ENCODE data around the gene SVIP.

Gene SVIP, protein sequence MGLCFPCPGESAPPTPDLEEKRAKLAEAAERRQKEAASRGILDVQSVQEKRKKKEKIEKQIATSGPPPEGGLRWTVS

GRCh38 chr11:22829231-22830081 is at the start of gene SVIP:
Gene SVIP (minus strand): TSS chr11:22829801. CDS start chr11:22829748, 53 bp downstream.
- peak; percentile 85 for DNase-seq (ENCODE audit: low read depth, low spot score)

- no peak for DNase-seq (ENCODE audit: low read depth, low spot score)
These were observed 49.0 kb upstream of the SVIP start for GRCh38 chr11:22878604-22879003.

DNA sequence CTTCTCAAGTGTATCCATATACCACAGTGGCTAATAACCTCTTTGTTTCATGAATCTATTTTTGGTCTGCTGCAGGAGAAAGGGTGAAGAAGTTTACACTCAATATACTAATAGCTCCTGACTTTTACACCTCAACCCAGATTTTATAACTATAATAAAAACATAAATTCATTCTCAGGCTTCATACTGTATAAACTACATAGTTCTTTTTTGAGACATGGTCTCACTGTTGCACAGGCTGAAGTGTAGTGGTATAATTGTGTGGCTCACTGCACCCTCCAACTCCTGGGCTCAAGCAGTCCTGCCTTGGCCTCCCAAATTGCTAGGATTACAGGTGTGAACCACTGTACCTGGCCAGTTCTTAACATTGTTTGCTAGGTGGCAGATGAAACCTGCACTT is 48.4 kb upstream of the SVIP start:
- no peak for DNase-seq (ENCODE audit: low read depth, low spot score)

- DNase-seq (ENCODE audit: low read depth, low spot score): peak; percentile 11
These were observed 46.4 kb upstream of the SVIP start for GRCh38 chr11:22875869-22876473.

DNA sequence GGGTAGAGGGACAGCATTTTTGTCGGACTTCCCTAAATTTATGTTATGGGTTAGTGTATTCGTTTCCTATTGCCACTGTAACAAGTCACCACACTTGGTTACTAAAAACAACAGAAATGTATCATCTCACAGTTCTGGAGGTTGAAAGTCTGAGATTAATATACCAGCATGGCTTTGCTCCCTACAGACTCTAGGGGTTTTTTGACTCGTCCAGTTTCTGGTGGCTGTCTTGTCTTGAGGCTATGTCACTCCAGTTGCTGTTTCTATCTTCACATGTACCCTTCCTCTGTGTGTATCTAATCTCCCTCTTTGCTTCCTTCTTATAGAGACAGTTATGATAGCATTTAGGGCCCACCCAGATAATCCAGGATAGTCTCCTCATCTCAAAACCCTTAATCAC is 39.7 kb upstream of the SVIP start:
- DNase-seq (ENCODE audit: low read depth, low spot score): no peak

GRCh38 chr11:22860241-22860640 is 30.6 kb upstream of the SVIP start, which contains the start of gene CCDC179:
Gene CCDC179 (minus strand): TSS chr11:22860474. CDS start chr11:22860421, 53 bp downstream.
- no peak for DNase-seq (ENCODE audit: low read depth, low spot score)

GRCh38 chr11:22859756-22860155 is 30.2 kb upstream of the SVIP start:
- no peak for DNase-seq (ENCODE audit: low read depth, low spot score)

GRCh38 chr11:22851477-22851876 is 21.9 kb upstream of the SVIP start:
- DNase-seq (ENCODE audit: low read depth, low spot score): no peak

- no peak for DNase-seq (ENCODE audit: low read depth, low spot score)
These were observed 17.1 kb upstream of the SVIP start for GRCh38 chr11:22846726-22847125.

DNA sequence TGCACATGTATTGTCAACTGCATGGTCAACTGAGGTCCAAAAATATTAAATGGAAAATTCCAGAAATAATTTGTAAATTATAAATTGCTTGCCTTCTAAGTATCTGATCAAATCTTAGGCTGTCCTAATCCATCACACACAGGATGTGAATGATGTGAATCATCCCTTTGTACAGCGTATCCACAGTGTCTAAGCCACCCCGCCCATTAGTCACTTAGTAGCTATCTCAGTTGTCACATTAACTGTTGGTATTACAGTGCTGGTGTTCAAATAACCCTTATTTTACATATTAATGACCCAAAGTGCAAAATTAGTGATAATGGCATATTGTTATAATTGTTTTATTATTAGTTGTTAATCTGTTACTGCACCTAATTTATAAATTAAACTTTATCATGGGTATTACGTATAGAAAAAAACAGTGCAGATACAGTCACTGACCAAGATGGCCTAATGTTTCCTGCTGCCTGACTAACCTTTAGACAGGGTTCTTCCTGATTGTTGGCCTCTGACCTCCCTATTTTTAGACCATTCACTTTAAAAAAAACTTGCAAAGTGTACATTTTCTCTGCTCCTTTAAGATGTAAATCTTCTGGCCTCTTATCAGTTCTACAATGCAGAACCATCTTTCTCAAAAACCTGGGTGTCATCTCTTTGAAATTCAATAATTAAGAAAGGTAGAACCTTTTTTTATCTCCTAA is 2.9 kb upstream of the SVIP start:
- DNase-seq (ENCODE audit: low read depth, low spot score): no peak

- no peak for DNase-seq (ENCODE audit: low read depth, low spot score)
These were observed 447 bp upstream of the SVIP start for GRCh38 chr11:22830082-22830414.

DNA sequence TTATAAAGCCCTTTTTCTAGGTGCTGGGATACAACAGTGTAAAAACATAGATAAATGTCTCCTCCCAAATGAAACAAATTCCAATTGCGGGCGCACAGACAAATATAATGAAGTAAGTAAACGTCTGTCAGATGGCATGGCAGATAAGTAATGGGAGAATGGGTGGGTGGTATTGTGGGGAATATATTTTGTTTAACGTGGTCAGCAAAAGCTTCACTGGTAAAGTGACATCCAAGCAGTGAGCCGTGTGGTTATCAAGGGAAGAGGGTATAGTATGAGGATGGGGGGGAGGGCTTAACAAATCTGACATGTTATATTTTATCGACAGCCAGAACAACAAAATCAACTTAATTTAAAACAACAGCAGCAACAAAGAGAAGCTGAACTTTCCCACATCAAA is 1.2 kb downstream of the SVIP start:
- no peak for DNase-seq (ENCODE audit: low read depth, low spot score)

DNA sequence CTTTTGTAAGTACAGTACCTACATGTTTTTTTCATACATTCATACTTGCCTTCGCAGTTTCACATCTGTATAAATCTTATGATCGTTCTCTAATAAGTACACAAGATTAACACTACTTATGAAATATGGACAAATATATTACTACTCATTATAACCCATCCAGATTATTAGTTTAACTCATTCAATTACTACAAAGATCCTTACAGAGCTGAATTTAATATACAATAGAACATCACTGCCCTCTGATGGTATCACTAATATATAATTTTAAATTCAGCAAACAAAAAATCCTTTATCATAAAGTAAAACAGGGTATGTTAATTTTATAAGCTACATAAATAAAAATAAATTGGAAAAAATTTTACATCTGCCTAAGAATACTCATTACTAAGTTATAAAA is 7.4 kb downstream of the SVIP start:
- no peak for DNase-seq (ENCODE audit: low read depth, low spot score)

- no peak for DNase-seq (ENCODE audit: low read depth, low spot score)
These were observed 19.7 kb downstream of the SVIP start for GRCh38 chr11:22809893-22810292.

GRCh38 chr11:22808571-22809197 is 20.9 kb downstream of the SVIP start:
- no peak for DNase-seq (ENCODE audit: low read depth, low spot score)

DNA sequence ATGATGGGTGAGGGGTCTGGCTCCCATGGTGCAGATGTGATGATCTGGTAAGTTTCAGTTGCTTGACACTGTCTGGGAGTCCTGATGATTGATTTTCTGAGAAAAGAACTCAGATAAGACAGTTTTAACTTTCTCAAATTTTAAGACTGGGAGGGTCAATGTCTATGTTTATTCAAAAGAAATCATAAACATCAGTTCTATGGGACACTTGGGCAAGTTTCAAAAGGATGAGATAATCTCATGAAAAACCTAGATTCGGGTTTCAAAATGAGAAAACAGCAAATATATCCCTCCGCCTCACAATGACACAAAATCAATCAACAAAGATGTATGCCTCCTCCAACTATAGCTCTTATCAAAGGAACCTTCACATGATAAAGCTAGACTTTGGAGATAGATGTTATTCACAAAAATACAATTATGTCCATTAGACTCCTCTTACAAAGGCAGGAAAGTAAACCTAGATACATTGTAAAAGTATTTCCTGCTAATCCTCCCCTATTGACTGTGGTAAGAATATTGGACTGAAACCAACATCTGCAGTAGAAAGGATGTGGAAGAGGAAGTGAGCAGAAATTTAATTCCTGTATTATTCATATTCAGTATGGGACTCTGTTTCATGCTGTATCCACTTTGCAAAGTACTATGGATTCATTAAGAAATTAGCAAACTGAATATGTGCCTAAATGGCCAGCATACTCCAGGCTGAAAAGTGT is 21.6 kb downstream of the SVIP start:
- no peak for DNase-seq (ENCODE audit: low read depth, low spot score)

- DNase-seq (ENCODE audit: low read depth, low spot score): no peak
These were observed 22.2 kb downstream of the SVIP start for GRCh38 chr11:22807391-22807790.

DNA sequence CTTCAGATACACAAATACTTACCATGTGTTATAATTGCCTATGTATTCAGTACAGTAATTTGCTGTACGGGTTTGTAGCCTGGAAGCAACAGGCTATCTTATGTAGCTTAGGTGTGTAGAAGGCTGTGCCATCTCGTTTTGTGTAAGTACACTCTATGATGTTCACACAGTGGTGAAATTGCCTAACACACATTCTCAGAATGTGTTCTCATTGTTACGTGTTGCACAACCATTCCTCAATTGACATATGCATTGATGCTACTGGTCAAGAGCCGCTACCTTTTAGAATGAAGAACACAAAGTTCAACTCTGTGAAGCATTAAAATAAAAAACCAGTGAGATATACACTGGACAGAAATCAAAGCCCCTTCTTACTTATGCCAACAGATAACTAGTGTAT is 26.7 kb downstream of the SVIP start:
- DNase-seq (ENCODE audit: low read depth, low spot score): no peak

GRCh38 chr11:22800482-22800881 is 29.1 kb downstream of the SVIP start:
- no peak for DNase-seq (ENCODE audit: low read depth, low spot score)

- DNase-seq (ENCODE audit: low read depth, low spot score): no peak
These were observed 30.7 kb downstream of the SVIP start for GRCh38 chr11:22798901-22799300.

GRCh38 chr11:22797047-22797446 is 32.6 kb downstream of the SVIP start:
- DNase-seq (ENCODE audit: low read depth, low spot score): no peak
